ENCODE measurements around the gene MEG3.

The MEG3 gene

DNA sequence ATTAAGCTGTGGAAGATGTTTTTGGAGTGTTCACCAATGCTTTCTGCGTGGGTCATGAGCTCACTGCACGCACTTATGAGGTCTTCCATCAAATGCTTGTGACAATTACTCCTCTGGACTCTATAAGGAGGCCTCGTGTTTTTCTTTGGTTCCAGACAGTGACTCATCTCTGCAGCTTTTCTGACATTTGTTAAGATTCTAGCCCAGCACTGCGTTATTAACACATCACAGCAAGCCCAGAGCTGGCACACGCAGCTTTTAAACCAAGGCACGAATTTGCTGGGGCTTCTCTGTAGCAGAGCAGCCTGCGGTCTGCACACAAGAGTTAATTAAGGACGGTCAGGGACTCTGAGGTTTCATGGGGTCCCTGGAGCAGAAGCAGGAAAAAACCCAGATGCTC, 16.9 kb downstream of the MEG3 start:
- no peaks in the 10 kb centered on the region for H3K27me3 ChIP-seq (ENCODE audit: low read length)
- no peak overlapping the region for H2AFZ ChIP-seq (ENCODE audit: low read depth, low read length, severe bottlenecking)
- no peaks in the 10 kb centered on the region for H3F3A ChIP-seq (ENCODE audit: insufficient read depth)
- no peak overlapping the region for H3K4me2 ChIP-seq (ENCODE audit: low read depth, low read length, poor library complexity, severe bottlenecking)
- no peak overlapping the region for H3K27ac ChIP-seq (ENCODE audit: low read depth, low read length)
- H3K9me2 ChIP-seq (replicated peaks; ENCODE audit: insufficient read depth, low read length), result no peaks in the 10 kb centered on the region
- no peaks in the 10 kb centered on the region for H3K36me3 ChIP-seq (ENCODE audit: low read length)
- H3K4me3 ChIP-seq (ENCODE audit: insufficient read depth, low read length, poor library complexity, severe bottlenecking), result no peak overlapping the region
- H3K79me2 ChIP-seq (ENCODE audit: insufficient read depth, low read length), result no peaks in the 10 kb centered on the region
- no peaks in the 10 kb centered on the region for H4K20me1 ChIP-seq (ENCODE audit: low read depth, low read length)
- H3K9me3 ChIP-seq (ENCODE audit: insufficient read depth, low read length), result no peaks in the 10 kb centered on the region
- H3K9ac ChIP-seq (ENCODE audit: low read length), result no peak overlapping the region
- no peak for TF ChIP-seq EZH2phosphoT487 (conservative IDR thresholded peaks at IDR 0.05; ENCODE audit: low read length)
- TF ChIP-seq, protein P1, sequence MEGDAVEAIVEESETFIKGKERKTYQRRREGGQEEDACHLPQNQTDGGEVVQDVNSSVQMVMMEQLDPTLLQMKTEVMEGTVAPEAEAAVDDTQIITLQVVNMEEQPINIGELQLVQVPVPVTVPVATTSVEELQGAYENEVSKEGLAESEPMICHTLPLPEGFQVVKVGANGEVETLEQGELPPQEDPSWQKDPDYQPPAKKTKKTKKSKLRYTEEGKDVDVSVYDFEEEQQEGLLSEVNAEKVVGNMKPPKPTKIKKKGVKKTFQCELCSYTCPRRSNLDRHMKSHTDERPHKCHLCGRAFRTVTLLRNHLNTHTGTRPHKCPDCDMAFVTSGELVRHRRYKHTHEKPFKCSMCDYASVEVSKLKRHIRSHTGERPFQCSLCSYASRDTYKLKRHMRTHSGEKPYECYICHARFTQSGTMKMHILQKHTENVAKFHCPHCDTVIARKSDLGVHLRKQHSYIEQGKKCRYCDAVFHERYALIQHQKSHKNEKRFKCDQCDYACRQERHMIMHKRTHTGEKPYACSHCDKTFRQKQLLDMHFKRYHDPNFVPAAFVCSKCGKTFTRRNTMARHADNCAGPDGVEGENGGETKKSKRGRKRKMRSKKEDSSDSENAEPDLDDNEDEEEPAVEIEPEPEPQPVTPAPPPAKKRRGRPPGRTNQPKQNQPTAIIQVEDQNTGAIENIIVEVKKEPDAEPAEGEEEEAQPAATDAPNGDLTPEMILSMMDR (IDR thresholded peaks at IDR 0.05; ENCODE audit: insufficient read depth, low read length, poor library complexity, severe bottlenecking), result no peak

DNA sequence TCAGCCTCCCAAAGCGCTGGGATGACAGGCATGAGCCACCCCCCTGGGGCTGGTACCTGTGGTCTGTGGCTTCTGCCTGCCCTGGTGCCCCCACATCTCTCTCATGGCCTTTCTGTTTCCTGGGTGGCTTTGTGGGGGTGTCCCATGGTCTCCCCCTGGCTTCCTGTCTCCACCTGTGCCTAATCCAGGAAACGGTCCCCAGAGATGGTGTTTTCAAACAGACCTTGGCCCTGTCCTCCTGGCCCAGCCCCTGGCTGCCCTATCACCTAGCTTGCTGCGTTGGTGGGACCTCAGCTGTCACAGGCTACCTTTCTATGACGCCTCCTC, 18.1 kb downstream of the MEG3 start:
- Histone ChIP-seq H3K36me3 (ENCODE audit: low read length) (no peaks in the 10 kb centered on the region), H3F3A (ENCODE audit: insufficient read depth) (no peaks in the 10 kb centered on the region), H4K20me1 (ENCODE audit: low read depth, low read length) (no peaks in the 10 kb centered on the region), H3K9me3 (ENCODE audit: insufficient read depth, low read length) (no peaks in the 10 kb centered on the region), H3K27ac (ENCODE audit: low read depth, low read length) (no peak overlapping the region), H3K9me2 (replicated peaks; ENCODE audit: insufficient read depth, low read length) (no peaks in the 10 kb centered on the region), H3K9ac (ENCODE audit: low read length) (no peak overlapping the region), H3K4me2 (ENCODE audit: low read depth, low read length, poor library complexity, severe bottlenecking) (no peak overlapping the region), H3K79me2 (ENCODE audit: insufficient read depth, low read length) (no peaks in the 10 kb centered on the region), H3K4me3 (ENCODE audit: insufficient read depth, low read length, poor library complexity, severe bottlenecking) (no peak overlapping the region), H3K27me3 (ENCODE audit: low read length) (no peaks in the 10 kb centered on the region), H2AFZ (ENCODE audit: low read depth, low read length, severe bottlenecking) (no peak overlapping the region)
- no peak for TF ChIP-seq EZH2phosphoT487 (conservative IDR thresholded peaks at IDR 0.05; ENCODE audit: low read length)

- Histone ChIP-seq H3K9ac (ENCODE audit: low read length) (no peak overlapping the region), H2AFZ (ENCODE audit: low read depth, low read length, severe bottlenecking) (no peak overlapping the region), H3K27ac (ENCODE audit: low read depth, low read length) (no peak overlapping the region), H3K9me2 (replicated peaks; ENCODE audit: insufficient read depth, low read length) (no peaks in the 10 kb centered on the region), H4K20me1 (ENCODE audit: low read depth, low read length) (no peaks in the 10 kb centered on the region), H3K79me2 (ENCODE audit: insufficient read depth, low read length) (no peaks in the 10 kb centered on the region), H3K4me2 (ENCODE audit: low read depth, low read length, poor library complexity, severe bottlenecking) (no peak overlapping the region), H3K27me3 (ENCODE audit: low read length) (no peaks in the 10 kb centered on the region), H3F3A (ENCODE audit: insufficient read depth) (no peaks in the 10 kb centered on the region), H3K36me3 (ENCODE audit: low read length) (no peaks in the 10 kb centered on the region), H3K9me3 (ENCODE audit: insufficient read depth, low read length) (no peaks in the 10 kb centered on the region), H3K4me3 (ENCODE audit: insufficient read depth, low read length, poor library complexity, severe bottlenecking) (no peak overlapping the region)
- TF ChIP-seq, protein P1 (IDR thresholded peaks at IDR 0.05; ENCODE audit: insufficient read depth, low read length, poor library complexity, severe bottlenecking), result no peak
- TF ChIP-seq EZH2phosphoT487 (conservative IDR thresholded peaks at IDR 0.05; ENCODE audit: low read length), result no peak
These were observed 18.5 kb downstream of the MEG3 start for GRCh38 chr14:100844421-100844820.

DNA sequence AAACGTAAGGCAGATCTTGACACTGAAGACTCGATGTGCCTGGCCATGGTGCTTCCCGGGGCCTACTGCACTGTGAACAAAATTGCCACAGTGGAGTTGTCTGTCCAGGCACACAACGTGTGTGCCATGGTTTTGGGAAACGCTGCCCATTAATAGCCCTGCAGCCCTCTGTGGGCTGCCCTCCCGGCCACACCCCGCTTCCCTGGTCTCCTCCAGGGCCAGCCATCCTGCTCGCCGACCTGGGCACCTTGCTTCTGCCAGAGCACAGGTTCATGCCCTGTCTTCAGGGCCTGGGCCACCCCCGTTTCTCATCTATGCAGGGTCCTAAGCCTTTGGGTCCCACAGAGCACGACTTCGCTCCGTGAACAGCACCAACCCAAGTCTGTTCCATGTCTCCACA, 18.9 kb downstream of the MEG3 start:
- no peaks in the 10 kb centered on the region for H3K9me2 ChIP-seq (replicated peaks; ENCODE audit: insufficient read depth, low read length)
- H3K36me3 ChIP-seq (ENCODE audit: low read length), result no peaks in the 10 kb centered on the region
- no peak overlapping the region for H3K27ac ChIP-seq (ENCODE audit: low read depth, low read length)
- no peaks in the 10 kb centered on the region for H3K79me2 ChIP-seq (ENCODE audit: insufficient read depth, low read length)
- no peak overlapping the region for H3K9ac ChIP-seq (ENCODE audit: low read length)
- TF ChIP-seq EZH2phosphoT487 (conservative IDR thresholded peaks at IDR 0.05; ENCODE audit: low read length), result no peak
- TF ChIP-seq, protein P1 (IDR thresholded peaks at IDR 0.05; ENCODE audit: insufficient read depth, low read length, poor library complexity, severe bottlenecking), result no peak
- no peaks in the 10 kb centered on the region for H3F3A ChIP-seq (ENCODE audit: insufficient read depth)
- no peaks in the 10 kb centered on the region for H3K27me3 ChIP-seq (ENCODE audit: low read length)
- no peak overlapping the region for H2AFZ ChIP-seq (ENCODE audit: low read depth, low read length, severe bottlenecking)
- no peaks in the 10 kb centered on the region for H3K9me3 ChIP-seq (ENCODE audit: insufficient read depth, low read length)
- H3K4me3 ChIP-seq (ENCODE audit: insufficient read depth, low read length, poor library complexity, severe bottlenecking), result no peak overlapping the region
- H4K20me1 ChIP-seq (ENCODE audit: low read depth, low read length), result no peaks in the 10 kb centered on the region
- no peak overlapping the region for H3K4me2 ChIP-seq (ENCODE audit: low read depth, low read length, poor library complexity, severe bottlenecking)
